K562 (cell line): ENCODE results near the gene CRYBA1.

Experiments
- CHD2 ChIP-seq: IDR thresholded peaks from 2 replicates; pipeline ENCODE4 v1.6.1; 2011; ENCODE audit warnings: low read depth, low read length
- ELK1 ChIP-seq: sonication (generic); formaldehyde crosslinking; IDR thresholded peaks from 2 replicates; pipeline ENCODE4 v1.8.1; 2022; ENCODE audit warnings: missing genetic modification reagents
- NFYB ChIP-seq: IDR thresholded peaks from 2 replicates; pipeline ENCODE4 v1.6.1; 2011; ENCODE audit warnings: mild to moderate bottlenecking, moderate library complexity; ENCODE audit not compliant: insufficient read length; ENCODE audit errors: extremely low read depth
- RBM14 ChIP-seq: fragments of 200-400 bp; formaldehyde crosslinking; IDR thresholded peaks from 2 replicates; pipeline ENCODE4 v1.6.1; 2018; ENCODE audit warnings: low read depth, mild to moderate bottlenecking, low read length, moderate library complexity, borderline replicate concordance; ENCODE audit not compliant: insufficient read depth
- RFX5 ChIP-seq: IDR thresholded peaks from 2 replicates; pipeline ENCODE4 v1.6.1; 2011; ENCODE audit warnings: low read depth, mild to moderate bottlenecking, improper control_type of control experiment, low read length
- YY1 ChIP-seq, 3 experiments: IDR thresholded peaks; 2 replicates each; pipeline ENCODE4 v1.6.1; 2011; ENCODE audit warnings: low read length in 2 of 3, mild to moderate bottlenecking in 2 of 3, moderate library complexity in 2 of 3, borderline replicate concordance in 1 of 3, control low read depth in 1 of 3, low read depth in 1 of 3; ENCODE audit not compliant: insufficient read depth in 3 of 3, insufficient replicate concordance in 2 of 3, control insufficient read depth in 1 of 3, insufficient read length in 1 of 3; ENCODE audit errors: extremely low read depth in 1 of 3

GRCh38 chr17:29219378-29220047 lies 27.1 kb upstream of the CRYBA1 start:
- TF ChIP-seq CHD2 (no peak), RFX5 (no peak), RBM14 (no peak), NFYB (no peak), YY1 (IDR thresholded peaks at IDR 0.05; ENCODE audit: borderline replicate concordance in 1 of 3, control insufficient read depth in 1 of 3, extremely low read depth in 1 of 3, insufficient read depth in 3 of 3, insufficient read length in 1 of 3, insufficient replicate concordance in 2 of 3, low read depth in 1 of 3, low read length in 2 of 3) (no peak), ELK1 (CRISPR knock-in tag) (no peak)
